Nephron progenitor cell (in vitro differentiated cells): ENCODE data around the gene SELENOO.
"Not testable (repeated sequence)": the region's sequence is repeated elsewhere in the genome, so short reads cannot be mapped to it uniquely, and the experiment has no call there.

Source experiments
- DNase-seq: peaks from one replicate; pipeline ENCODE4 v3.0.0; 2021
- H3K27ac Mint-ChIP-seq: 2 replicates; pipeline ENCODE4 v1.8.0; 2021; ENCODE audit warnings: mild to moderate bottlenecking, moderate library complexity, mixed read lengths
- H3K27me3 Mint-ChIP-seq: 2 replicates; pipeline ENCODE4 v1.8.0; 2021; ENCODE audit warnings: mild to moderate bottlenecking, low read depth, mixed read lengths; ENCODE audit not compliant: poor library complexity
- H3K36me3 Mint-ChIP-seq: 2 replicates; pipeline ENCODE4 v1.8.0; 2021; ENCODE audit warnings: low read depth, mixed read lengths
- H3K4me1 Mint-ChIP-seq: 2 replicates; pipeline ENCODE4 v1.8.0; 2021; ENCODE audit warnings: mixed read lengths
- H3K4me3 Mint-ChIP-seq: 2 replicates; pipeline ENCODE4 v1.8.0; 2021; ENCODE audit warnings: mild to moderate bottlenecking, moderate library complexity, mixed read lengths
- H3K9me3 Mint-ChIP-seq: 2 replicates; pipeline ENCODE4 v1.8.0; 2021; ENCODE audit warnings: mild to moderate bottlenecking, moderate library complexity, mixed read lengths
- CTCF ChIP-seq: fragments of 200-600 bp; sonication (generic); IDR thresholded peaks from 2 replicates; pipeline ENCODE4 v1.5.0; 2021; ENCODE audit warnings: antibody characterized with exemption

Gene SELENOO

GRCh38 chr22:50160947-50161346 is 39.9 kb upstream of the SELENOO start:
- Mint-ChIP-seq H3K4me3 (no peak overlapping the region), H3K9me3 (peaks cover 4% of the 10 kb centered on the region), H3K27ac (no peak overlapping the region), H3K4me1 (peaks cover 16% of the 10 kb centered on the region), H3K27me3 (peaks cover 51% of the 10 kb centered on the region), H3K36me3 (no peaks in the 10 kb centered on the region)
- no peak for DNase-seq
- TF ChIP-seq CTCF, result no peak

GRCh38 chr22:50161508-50162390 is 39.1 kb upstream of the SELENOO start:
- Mint-ChIP-seq H3K4me1 (peaks cover 16% of the 10 kb centered on the region), H3K27me3 (peaks cover 48% of the 10 kb centered on the region), H3K36me3 (no peaks in the 10 kb centered on the region), H3K27ac (no peak overlapping the region), H3K4me3 (no peak overlapping the region), H3K9me3 (peaks cover 4% of the 10 kb centered on the region)
- TF ChIP-seq CTCF, result no peak
- no peak for DNase-seq

DNA sequence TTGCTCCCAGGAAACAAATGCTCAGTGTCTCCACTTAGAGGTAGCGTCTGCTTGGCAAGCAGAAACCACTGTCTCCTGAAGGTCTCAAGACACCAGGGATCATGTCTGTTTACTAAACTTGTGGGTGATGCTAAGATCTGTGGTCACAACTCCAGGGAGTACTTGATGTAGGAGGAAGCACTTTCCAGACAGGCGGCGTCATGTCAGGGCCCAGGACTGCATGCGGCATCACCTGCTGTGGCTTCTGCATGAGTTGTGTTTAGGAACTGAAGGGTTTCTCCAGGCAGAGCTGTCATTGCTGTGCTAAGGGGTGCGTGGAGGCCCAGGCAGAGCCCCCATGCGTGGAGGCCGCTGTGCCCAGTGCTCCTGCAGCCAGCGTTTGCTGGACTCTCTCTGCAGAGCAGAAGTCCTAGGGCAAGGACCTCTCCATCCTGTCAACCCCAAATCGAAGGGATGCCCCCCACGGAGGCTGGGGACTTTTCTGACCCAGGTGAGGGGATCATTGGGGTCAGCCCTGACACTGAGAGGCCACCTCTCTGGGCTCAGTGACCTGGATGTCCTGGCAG is 38.3 kb upstream of the SELENOO start:
- peaks cover 48% of the 10 kb centered on the region for H3K27me3 Mint-ChIP-seq
- DNase-seq, result no peak
- H3K4me1 Mint-ChIP-seq, result peaks cover 16% of the 10 kb centered on the region
- no peak overlapping the region for H3K4me3 Mint-ChIP-seq
- H3K36me3 Mint-ChIP-seq, result no peaks in the 10 kb centered on the region
- no peak for TF ChIP-seq CTCF
- no peak overlapping the region for H3K27ac Mint-ChIP-seq
- H3K9me3 Mint-ChIP-seq, result peaks cover 4% of the 10 kb centered on the region

GRCh38 chr22:50165436-50166123 is 35.2 kb upstream of the SELENOO start:
- Mint-ChIP-seq H3K4me1 (peaks cover 12% of the 10 kb centered on the region), H3K9me3 (peaks cover 7% of the 10 kb centered on the region), H3K27me3 (peaks cover 47% of the 10 kb centered on the region), H3K36me3 (no peaks in the 10 kb centered on the region), H3K4me3 (no peak overlapping the region), H3K27ac (no peak overlapping the region)
- TF ChIP-seq CTCF, result no peak
- no peak for DNase-seq

DNA sequence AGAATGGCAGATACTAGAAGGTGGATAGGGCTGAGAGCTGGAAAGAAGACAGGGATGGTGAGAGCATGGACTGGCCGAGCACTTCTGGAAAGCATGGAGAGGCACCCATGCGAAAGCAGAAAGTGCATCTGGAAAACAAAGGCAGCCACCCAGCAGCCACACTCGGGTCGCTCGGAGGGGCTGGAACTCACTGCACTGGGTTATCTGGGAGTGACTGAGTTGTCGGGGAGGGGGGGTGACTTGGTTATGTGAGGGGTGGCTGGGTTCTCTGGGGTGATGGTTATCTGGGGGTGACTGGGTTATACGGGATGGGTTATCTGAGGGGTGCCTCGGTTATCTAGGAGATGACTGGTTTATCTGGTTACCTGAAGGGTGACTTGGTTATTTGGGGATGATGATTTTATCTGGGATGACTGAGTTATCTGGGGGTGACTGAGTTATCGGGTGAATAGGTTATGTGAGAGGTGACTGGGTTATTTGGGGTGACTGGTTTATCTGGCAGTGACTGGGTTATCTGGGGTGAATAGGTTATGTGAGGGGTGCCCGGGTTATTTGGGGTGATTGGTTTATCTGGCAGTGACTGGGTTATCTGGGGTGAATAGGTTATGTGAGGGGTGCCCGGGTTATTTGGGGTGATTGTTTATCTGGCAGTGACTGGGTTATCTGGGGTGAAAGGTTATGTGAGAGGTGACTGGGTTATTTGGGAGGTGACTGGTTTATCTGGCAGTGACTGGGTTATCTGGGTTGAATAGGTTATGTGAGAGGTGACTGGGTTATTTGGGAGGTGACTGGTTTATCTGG is 32.9 kb upstream of the SELENOO start:
- peak; percentile 10 for DNase-seq
- peaks cover 9% of the 10 kb centered on the region for H3K4me1 Mint-ChIP-seq
- H3K4me3 Mint-ChIP-seq, result peak overlapping the region; percentile 43
- H3K9me3 Mint-ChIP-seq, result peaks cover 7% of the 10 kb centered on the region
- H3K27ac Mint-ChIP-seq, result no peak overlapping the region
- H3K27me3 Mint-ChIP-seq, result peaks cover 65% of the 10 kb centered on the region
- H3K36me3 Mint-ChIP-seq, result no peaks in the 10 kb centered on the region
- TF ChIP-seq CTCF, result no peak

DNA sequence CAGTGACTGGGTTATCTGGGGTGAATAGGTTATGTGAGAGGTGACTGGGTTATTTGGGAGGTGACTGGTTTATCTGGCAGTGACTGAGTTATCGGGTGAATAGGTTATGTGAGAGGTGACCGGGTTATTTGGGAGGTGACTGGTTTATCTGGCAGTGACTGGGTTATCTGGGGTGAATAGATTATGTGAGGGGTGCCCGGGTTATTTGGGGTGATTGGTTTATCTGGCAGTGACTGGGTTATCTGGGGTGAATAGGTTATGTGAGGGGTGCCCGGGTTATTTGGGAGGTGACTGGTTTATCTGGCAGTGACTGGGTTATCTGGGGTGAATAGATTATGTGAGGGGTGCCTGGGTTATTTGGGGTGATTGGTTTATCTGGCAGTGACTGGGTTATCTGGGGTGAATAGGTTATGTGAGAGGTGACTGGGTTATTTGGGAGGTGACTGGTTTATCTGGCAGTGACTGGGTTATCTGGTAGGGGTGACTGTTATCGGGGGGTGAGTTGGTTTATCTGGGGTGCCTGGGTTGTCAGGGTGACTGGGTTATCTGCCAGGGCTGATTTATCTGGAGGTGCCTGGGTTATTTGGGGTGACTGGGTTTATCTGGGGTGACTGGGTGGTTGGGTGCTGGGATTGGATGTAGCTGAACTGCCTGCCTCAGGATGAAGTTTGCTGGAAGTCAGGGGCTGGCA is 32.2 kb upstream of the SELENOO start:
- H3K4me1 Mint-ChIP-seq, H3K9me3 Mint-ChIP-seq, H3K27ac Mint-ChIP-seq, DNase-seq, H3K36me3 Mint-ChIP-seq: not testable (repeated sequence)
- Mint-ChIP-seq H3K4me3 (peak overlapping the region; percentile 72), H3K27me3 (peaks cover 67% of the 10 kb centered on the region)
